C4-2B (cell line): ENCODE data around the gene CCDC85C.

Source experiments
- H3K27ac ChIP-seq: fragments of 450-650 bp; 2 replicates; pipeline ENCODE4 v1.5.1; 2017
- CTCF ChIP-seq: fragments of 450-650 bp; conservative IDR thresholded peaks from 2 replicates; pipeline ENCODE4 v1.5.1; 2017; ENCODE audit warnings: mild to moderate bottlenecking
- ZFX ChIP-seq: fragments of 450-650 bp; IDR thresholded peaks from 2 replicates; pipeline ENCODE4 v1.6.1; 2017

The CCDC85C gene

GRCh38 chr14:99592394-99592793, 11.6 kb downstream of the CCDC85C start:
- H3K27ac ChIP-seq: no peak overlapping the region
- TF ChIP-seq CTCF (no peak), ZFX (no peak)

GRCh38 chr14:99590746-99591555, 13.1 kb downstream of the CCDC85C start:
- no peak for TF ChIP-seq CTCF
- TF ChIP-seq ZFX: no peak
- no peak overlapping the region for H3K27ac ChIP-seq

- TF ChIP-seq CTCF (no peak), ZFX (no peak)
- no peak overlapping the region for H3K27ac ChIP-seq
Observed at GRCh38 chr14:99589651-99590530, 14.1 kb downstream of the CCDC85C start.

- H3K27ac ChIP-seq: no peak overlapping the region
- no peak for TF ChIP-seq ZFX
- no peak for TF ChIP-seq CTCF
Observed at GRCh38 chr14:99589031-99589441, 15.0 kb downstream of the CCDC85C start.

GRCh38 chr14:99587460-99588278, 16.3 kb downstream of the CCDC85C start:
- no peak overlapping the region for H3K27ac ChIP-seq

GRCh38 chr14:99586761-99587459, 17.1 kb downstream of the CCDC85C start:
- TF ChIP-seq CTCF (no peak), ZFX (no peak)
- H3K27ac ChIP-seq: no peak overlapping the region

More at GRCh38 chr14:99587460-99588278, 16.3 kb downstream of the CCDC85C start:
- TF ChIP-seq CTCF (no peak), ZFX (no peak)
